ENCODE results near the gene LILRA1.

LILRA1 gene

GRCh38 chr19:54644056-54644455, 50.6 kb downstream of the LILRA1 start:
- H3K4me3 ChIP-seq (ENCODE audit: low read depth, low read length), result no peak overlapping the region
- no peak for DNase-seq (ENCODE audit: low read depth, low spot score)
- in situ Hi-C loops (cut with HindIII; ENCODE audit: low sequenced_read_pairs), result no loop called here
- TF ChIP-seq CTCF (IDR thresholded peaks at IDR 0.05; ENCODE audit: low read depth, low read length), result no peak

- H3K4me3 ChIP-seq (ENCODE audit: low read depth, low read length), result no peak overlapping the region
- TF ChIP-seq CTCF (IDR thresholded peaks at IDR 0.05; ENCODE audit: low read depth, low read length), result no peak
- DNase-seq (ENCODE audit: low read depth, low spot score), result no peak
- in situ Hi-C loops (cut with HindIII; ENCODE audit: low sequenced_read_pairs), result no loop called here
These were observed 53.0 kb downstream of the LILRA1 start for GRCh38 chr19:54646331-54646841.

GRCh38 chr19:54648129-54648528, 54.7 kb downstream of the LILRA1 start:
- no peak for DNase-seq (ENCODE audit: low read depth, low spot score)
- no peak for TF ChIP-seq CTCF (IDR thresholded peaks at IDR 0.05; ENCODE audit: low read depth, low read length)
- in situ Hi-C loops (cut with HindIII; ENCODE audit: low sequenced_read_pairs), result no loop called here
- no peak overlapping the region for H3K4me3 ChIP-seq (ENCODE audit: low read depth, low read length)

GRCh38 chr19:54650108-54650655, 56.8 kb downstream of the LILRA1 start:
- in situ Hi-C loops (cut with HindIII; ENCODE audit: low sequenced_read_pairs), result no loop called here
- DNase-seq (ENCODE audit: low read depth, low spot score), result no peak
- no peak overlapping the region for H3K4me3 ChIP-seq (ENCODE audit: low read depth, low read length)
- no peak for TF ChIP-seq CTCF (IDR thresholded peaks at IDR 0.05; ENCODE audit: low read depth, low read length)
